Natural killer cell treated with Interleukin-12 subunit alpha and Interleukin-12 subunit beta and Interleukin-15 and Interleukin-18, amount 100 ng/mL, for 72 hours (primary cell): Measurements from ENCODE around the gene ZNRF3. TPM values are rescaled to one million over a fixed set of nuclear protein-coding genes. Genes with fewer than 3 reads are reported as not detected.

Experiments used
- ATAC-seq, 2 donors: fragments of 150-1000 bp; cut with Tn5 transposase in 1 of 2; sonication (Bioruptor Pico), chemical (Tn5 transposase) in 1 of 2; 2 replicates each; pipeline ENCODE4 v1.10.0; 2021
- DNase-seq: peaks from one replicate; pipeline ENCODE4 v3.0.0; 2022; ENCODE audit warnings: low spot score
- H3K27ac Mint-ChIP-seq, 2 donors: 1 replicate in 1 of 2; 2 replicates in 1 of 2; pipeline ENCODE4 v1.8.0; 2022; ENCODE audit warnings: mixed read lengths in 2 of 2, mild to moderate bottlenecking in 1 of 2, moderate library complexity in 1 of 2
- H3K27me3 Mint-ChIP-seq, 2 donors: 1 replicate in 1 of 2; 2 replicates in 1 of 2; pipeline ENCODE4 v1.8.0; 2022; ENCODE audit warnings: mixed read lengths in 2 of 2
- H3K36me3 Mint-ChIP-seq: one replicate; pipeline ENCODE4 v1.8.0; 2022; ENCODE audit warnings: mixed read lengths
- H3K4me1 Mint-ChIP-seq, 2 donors: 1 replicate in 1 of 2; 2 replicates in 1 of 2; pipeline ENCODE4 v1.8.0; 2022; ENCODE audit warnings: low read depth in 2 of 2, mixed read lengths in 2 of 2, mild to moderate bottlenecking in 1 of 2
- H3K4me3 Mint-ChIP-seq: one replicate; pipeline ENCODE4 v1.8.0; 2022; ENCODE audit warnings: mixed read lengths
- H3K9me3 Mint-ChIP-seq: 2 replicates; pipeline ENCODE4 v1.8.0; 2022; ENCODE audit warnings: mixed read lengths
- total RNA-seq, 2 donors: library from RNA; stranded (reverse); gene quantifications; one replicate each; pipeline ENCODE4 v1.2.3, GENCODE V29; 2022

The ZNRF3 gene
- total RNA-seq, 2 donors from 2014 or later = 0.61 to 0.64 TPM

DNA sequence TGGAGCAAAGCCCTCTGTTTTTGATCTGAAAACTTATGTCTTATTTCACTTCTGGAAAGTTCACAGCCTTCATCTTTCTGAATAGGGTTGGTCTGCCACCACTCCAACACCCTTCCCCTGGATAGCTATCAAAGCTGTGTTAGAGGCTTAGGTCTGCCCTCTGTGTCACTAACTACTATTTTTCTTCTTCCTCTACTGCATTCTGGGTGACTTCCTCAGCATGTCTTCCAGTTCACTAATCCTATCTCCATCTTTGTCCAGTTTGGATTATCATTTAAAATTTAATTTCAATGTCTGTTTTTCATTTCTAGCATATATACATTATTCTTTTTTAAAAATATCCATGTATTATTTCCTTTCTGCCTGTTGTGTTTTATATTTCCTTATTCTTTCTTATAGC, 84.6 kb downstream of the ZNRF3 start:
- no peaks in the 10 kb centered on the region for H3K36me3 Mint-ChIP-seq
- DNase-seq = no peak
- no peak overlapping the region for H3K27ac Mint-ChIP-seq
- H3K9me3 Mint-ChIP-seq = no peaks in the 10 kb centered on the region
- H3K4me1 Mint-ChIP-seq = no peaks in the 10 kb centered on the region
- no peak overlapping the region for H3K4me3 Mint-ChIP-seq
- ATAC-seq = no peak
- peaks cover 42 to 72% of the 10 kb centered on the region in 2 donors for H3K27me3 Mint-ChIP-seq

DNA sequence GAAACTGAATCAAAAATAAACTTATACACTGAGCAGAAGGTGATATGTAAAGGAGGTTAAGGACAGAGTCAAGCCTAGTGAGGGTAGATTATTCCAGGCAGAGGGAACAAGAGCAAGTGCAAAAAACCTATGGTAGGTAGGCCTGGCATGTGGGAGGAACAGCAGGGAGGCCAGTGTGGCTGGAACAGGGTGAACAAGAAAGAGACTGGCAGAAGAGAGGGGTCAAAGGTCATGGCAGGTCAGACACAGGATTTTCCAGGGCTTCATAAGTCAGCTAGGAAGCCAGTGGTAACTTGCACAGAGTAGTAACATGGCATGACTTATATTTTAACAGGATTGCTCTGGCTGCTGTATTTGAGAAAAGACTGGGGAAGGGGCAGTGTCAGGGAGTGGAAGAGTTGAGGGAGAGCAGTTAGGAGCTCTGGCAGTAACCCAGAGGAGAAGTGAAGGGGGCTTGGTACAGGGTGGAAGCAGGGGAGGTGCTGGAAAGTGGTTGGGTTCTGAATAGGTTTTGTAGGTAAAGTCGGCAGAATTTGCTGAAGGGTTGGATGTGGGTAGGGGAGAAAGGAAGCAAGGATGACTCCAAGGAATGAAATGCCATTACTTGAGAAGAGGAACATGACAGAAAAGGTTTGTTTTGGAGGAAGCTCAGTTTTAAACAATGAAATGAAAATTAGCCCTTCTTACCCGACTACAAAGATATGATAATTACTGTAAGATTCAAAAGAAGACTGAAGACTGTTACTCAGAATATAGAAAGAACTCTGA, 86.2 kb downstream of the ZNRF3 start:
- Mint-ChIP-seq H3K27me3 (peaks cover 34 to 58% of the 10 kb centered on the region in 2 donors), H3K9me3 (no peaks in the 10 kb centered on the region), H3K36me3 (no peaks in the 10 kb centered on the region), H3K4me1 (no peaks in the 10 kb centered on the region), H3K27ac (no peak overlapping the region), H3K4me3 (no peak overlapping the region)
- no peak for DNase-seq
- no peak for ATAC-seq

DNA sequence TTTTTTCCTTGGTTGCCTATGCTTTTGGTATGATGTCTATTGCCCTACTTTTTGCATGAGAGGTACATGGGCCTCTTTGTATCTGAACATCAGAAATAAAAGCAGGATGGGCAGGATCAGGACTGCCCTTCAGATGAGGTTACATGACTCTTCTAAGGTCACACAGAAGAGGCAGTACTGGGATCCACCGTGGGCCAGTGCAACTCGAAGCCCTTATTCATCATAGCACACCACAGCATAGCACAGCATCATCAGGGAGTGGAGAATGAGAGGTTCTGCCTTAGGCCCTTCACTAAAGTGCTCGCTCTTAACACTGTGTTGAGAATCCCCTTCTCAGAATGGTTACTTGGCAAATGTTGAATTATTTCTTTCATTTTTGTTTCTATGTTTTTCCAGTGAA, 90.0 kb downstream of the ZNRF3 start:
- Mint-ChIP-seq H3K27ac (no peak overlapping the region), H3K27me3 (peaks cover 37 to 60% of the 10 kb centered on the region in 2 donors), H3K36me3 (no peaks in the 10 kb centered on the region), H3K9me3 (no peaks in the 10 kb centered on the region), H3K4me3 (no peak overlapping the region), H3K4me1 (no peaks in the 10 kb centered on the region)
- DNase-seq (no peak), ATAC-seq (no peak)

DNA sequence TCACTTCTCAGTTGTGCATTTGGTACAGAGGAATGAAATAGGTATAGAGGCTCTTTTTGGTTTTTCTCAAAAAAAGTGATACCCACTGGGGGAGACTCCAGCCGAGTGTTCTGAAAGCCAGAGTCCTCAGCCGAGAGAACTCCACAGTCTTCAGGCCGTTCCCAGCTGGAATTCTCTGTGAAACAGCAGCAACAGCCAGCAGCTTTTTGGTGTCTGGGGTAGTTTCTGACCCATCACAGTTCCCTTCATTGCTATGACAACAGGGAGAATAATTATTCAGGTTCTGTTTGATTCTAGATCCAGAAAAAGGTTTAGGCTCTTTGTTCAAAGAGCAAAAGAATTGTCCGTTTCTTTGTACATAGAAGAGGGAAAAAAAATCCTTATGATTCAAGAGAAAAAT, 93.7 kb downstream of the ZNRF3 start:
- no peak for ATAC-seq
- Mint-ChIP-seq H3K9me3 (no peaks in the 10 kb centered on the region), H3K27me3 (peaks cover 30 to 56% of the 10 kb centered on the region in 2 donors), H3K4me3 (no peak overlapping the region), H3K27ac (no peak overlapping the region), H3K4me1 (peaks cover 0 to 7% of the 10 kb centered on the region in 2 donors), H3K36me3 (peaks cover 6% of the 10 kb centered on the region)
- no peak for DNase-seq

DNA sequence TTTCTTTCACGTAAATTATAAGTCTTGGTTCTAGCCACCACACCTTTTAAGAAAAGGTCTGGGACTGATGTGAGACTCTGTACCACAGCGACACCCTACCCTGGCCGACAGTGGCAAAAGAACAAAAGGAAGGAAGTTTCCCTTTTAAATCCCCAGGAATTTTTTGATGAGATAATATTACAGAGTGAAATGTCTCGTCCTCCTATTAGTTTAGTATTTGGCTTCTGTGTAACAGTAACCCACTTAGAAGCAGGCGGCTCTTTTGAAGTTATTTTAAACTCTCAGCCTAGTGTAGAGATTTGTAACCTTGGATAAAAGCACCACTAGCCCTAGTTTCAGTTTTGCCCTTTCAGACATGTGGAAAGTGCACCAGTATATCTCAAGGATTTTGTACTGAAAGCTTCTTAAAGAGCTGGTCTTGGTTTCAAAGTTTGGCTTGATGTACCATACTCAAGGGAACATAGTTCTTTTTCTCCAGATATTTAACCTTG, 94.2 kb downstream of the ZNRF3 start:
- peaks cover 29 to 51% of the 10 kb centered on the region in 2 donors for H3K27me3 Mint-ChIP-seq
- DNase-seq = no peak

DNA sequence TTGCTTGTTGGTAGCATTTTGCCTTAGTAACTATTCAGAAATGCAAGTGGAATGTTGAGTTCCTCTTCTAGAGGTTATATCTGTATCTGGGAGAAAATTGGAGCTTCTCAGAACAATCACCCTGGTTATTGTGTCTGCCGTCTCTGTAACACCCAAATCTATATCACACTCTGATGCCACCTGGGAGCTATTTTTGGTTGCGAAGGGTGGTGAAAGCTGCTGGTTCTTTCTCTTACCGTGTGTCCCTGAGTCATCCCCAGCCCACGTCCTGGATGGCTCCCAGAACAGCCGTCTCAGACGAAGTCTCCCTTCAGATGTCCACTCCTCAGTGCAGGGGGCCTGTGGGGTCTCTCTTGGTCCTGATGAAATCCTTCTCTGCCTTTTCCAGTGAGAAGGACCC, 94.8 kb downstream of the ZNRF3 start:
- Mint-ChIP-seq H3K36me3 (peaks cover 6% of the 10 kb centered on the region), H3K4me3 (no peak overlapping the region), H3K9me3 (no peaks in the 10 kb centered on the region), H3K27ac (no peak overlapping the region), H3K4me1 (peaks cover 0 to 7% of the 10 kb centered on the region in 2 donors), H3K27me3 (peaks cover 33 to 52% of the 10 kb centered on the region in 2 donors)
- no peak for DNase-seq
- ATAC-seq = no peak

More for the DNA sequence above, 94.2 kb downstream of the ZNRF3 start:
- H3K36me3 Mint-ChIP-seq = peaks cover 6% of the 10 kb centered on the region
- no peaks in the 10 kb centered on the region for H3K9me3 Mint-ChIP-seq
- ATAC-seq = no peak
- H3K27ac Mint-ChIP-seq = no peak overlapping the region
- H3K4me1 Mint-ChIP-seq = peaks cover 0 to 7% of the 10 kb centered on the region in 2 donors
- no peak overlapping the region for H3K4me3 Mint-ChIP-seq

DNA sequence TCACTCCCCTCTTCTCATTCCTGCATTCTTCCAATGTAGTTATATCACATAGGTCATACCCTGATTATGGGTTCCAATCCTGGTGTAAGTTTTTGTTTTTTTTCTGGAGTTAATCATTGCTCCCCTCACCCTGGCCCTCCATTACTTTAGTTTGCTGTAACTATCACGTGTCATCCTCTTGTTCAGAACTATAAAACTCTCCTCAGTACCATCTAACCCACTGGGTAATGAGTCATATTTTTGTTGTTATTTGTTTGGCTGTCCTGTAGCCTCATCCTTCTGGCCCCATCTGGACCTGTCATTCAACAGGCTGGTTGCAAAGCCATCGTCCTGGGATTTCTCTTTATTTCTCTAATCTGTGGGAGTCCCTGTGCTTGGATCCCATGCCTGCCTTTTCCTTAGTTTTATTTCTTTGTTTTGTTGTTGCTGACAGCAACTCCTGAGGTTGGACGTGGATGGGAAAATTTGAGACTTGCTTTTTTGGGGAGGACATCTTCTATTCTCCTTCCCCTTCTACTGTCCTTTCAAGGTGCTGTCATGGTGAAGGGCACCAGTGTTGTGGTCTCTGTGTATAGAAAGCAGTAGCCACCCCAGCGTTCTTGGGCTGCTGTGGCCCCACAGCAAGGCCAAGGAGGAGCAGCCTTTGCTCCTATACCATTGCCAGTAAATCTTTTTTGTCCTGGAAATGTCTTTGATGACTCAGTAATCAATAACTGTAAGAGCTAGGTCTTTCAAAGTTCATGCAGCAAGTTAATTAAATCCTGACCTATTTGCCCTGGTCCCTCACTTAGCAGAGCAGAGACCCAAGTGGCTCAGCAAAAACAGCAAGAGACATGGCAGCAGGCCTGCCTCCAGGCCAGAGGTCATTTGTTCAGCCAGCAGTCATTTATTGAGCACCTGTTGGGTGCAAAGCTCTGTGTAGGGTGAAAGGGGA, 95.8 kb downstream of the ZNRF3 start:
- Mint-ChIP-seq H3K9me3 (no peaks in the 10 kb centered on the region), H3K4me3 (no peak overlapping the region), H3K27me3 (peaks cover 38 to 59% of the 10 kb centered on the region in 2 donors), H3K27ac (no peak overlapping the region), H3K36me3 (peaks cover 6% of the 10 kb centered on the region), H3K4me1 (peaks cover 4 to 8% of the 10 kb centered on the region in 2 donors)
- no peak for ATAC-seq
- DNase-seq = no peak

DNA sequence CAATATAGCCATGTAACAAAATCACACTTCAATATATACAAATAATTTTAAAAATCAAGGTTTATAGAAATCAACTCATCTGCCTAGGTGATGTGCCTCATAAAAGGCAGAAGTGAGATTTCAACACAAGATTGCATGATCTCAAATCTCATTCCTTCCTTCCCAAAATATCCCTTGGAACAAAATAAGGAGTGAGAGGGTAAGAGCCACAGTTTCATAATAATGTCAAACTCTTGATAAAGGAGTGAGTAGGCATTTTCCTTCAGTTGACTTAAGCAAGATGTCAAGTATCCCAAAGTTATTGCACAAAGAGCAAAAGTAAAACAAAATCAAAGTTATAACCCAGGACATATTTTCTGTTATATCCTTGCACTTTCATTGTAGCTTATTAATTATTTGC, 97.0 kb downstream of the ZNRF3 start:
- ATAC-seq = no peak
- peaks cover 45 to 64% of the 10 kb centered on the region in 2 donors for H3K27me3 Mint-ChIP-seq

DNA sequence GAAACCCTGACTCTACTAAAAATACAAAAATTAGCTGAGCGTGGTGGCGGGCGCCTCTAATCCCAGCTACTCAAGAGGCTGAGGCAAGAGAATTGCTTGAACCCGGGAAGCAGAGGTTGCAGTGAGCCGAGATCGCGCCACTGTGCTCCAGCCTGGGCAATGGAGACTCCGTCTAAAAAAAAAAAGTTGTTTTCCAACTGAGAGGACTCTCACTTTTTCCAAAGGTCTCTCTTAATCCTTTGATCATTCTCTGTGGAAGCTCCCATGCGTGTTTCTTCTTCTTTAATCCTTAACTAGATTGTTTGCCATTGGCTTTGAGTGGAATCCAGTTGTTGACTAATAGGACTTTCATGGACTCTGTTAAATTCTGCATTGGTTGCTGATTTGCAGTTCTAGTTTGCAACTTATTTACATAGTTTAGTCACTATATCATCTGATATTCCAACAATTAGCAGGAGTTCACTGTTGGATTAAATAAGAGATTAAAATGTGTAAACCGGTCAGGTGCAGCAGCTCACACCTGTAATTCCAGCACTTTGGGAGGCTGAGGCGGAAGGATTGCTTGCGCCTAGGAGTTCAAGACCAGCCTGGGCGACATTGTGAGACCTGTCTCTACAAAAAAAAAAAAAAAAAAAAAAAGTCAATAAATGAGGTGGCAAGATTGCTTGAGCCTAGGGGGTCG, 98.6 kb downstream of the ZNRF3 start:
- ATAC-seq = no peak
- H3K4me1 Mint-ChIP-seq = peaks cover 4 to 13% of the 10 kb centered on the region in 2 donors
- no peak for DNase-seq
- H3K36me3 Mint-ChIP-seq = peaks cover 13% of the 10 kb centered on the region
- no peaks in the 10 kb centered on the region for H3K9me3 Mint-ChIP-seq
- peaks cover 39 to 63% of the 10 kb centered on the region in 2 donors for H3K27me3 Mint-ChIP-seq
- H3K4me3 Mint-ChIP-seq = no peak overlapping the region
- no peak overlapping the region for H3K27ac Mint-ChIP-seq

More for the DNA sequence above, 97.0 kb downstream of the ZNRF3 start:
- Mint-ChIP-seq H3K27ac (no peak overlapping the region), H3K4me3 (no peak overlapping the region), H3K36me3 (peaks cover 6% of the 10 kb centered on the region), H3K4me1 (peaks cover 4 to 13% of the 10 kb centered on the region in 2 donors), H3K9me3 (no peaks in the 10 kb centered on the region)
- DNase-seq = no peak

DNA sequence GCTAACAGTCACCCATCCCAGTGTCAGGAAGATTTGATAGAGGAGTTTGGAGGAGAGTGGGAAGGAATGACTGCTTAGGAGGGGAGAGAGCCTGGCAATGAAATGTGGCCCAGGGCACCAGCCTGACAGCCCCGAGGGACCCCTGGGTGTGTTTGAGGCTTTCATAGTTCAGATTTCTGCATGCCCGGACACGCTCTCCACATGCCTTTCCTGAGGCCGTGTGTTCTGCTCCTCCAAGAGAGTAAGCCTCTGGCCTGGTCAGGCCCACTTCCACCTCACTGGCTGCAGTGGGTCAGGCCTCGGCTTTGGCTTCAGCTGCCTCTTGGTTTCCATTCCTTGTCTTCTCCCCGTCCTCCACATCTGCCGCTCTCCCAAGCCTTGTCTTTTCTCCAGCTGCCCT, 99.8 kb downstream of the ZNRF3 start:
- Mint-ChIP-seq H3K27ac (no peak overlapping the region), H3K4me3 (no peak overlapping the region), H3K36me3 (peaks cover 13% of the 10 kb centered on the region), H3K4me1 (peaks cover 4 to 13% of the 10 kb centered on the region in 2 donors), H3K9me3 (no peaks in the 10 kb centered on the region), H3K27me3 (peaks cover 32 to 54% of the 10 kb centered on the region in 2 donors)
- ATAC-seq (no peak), DNase-seq (no peak)

DNA sequence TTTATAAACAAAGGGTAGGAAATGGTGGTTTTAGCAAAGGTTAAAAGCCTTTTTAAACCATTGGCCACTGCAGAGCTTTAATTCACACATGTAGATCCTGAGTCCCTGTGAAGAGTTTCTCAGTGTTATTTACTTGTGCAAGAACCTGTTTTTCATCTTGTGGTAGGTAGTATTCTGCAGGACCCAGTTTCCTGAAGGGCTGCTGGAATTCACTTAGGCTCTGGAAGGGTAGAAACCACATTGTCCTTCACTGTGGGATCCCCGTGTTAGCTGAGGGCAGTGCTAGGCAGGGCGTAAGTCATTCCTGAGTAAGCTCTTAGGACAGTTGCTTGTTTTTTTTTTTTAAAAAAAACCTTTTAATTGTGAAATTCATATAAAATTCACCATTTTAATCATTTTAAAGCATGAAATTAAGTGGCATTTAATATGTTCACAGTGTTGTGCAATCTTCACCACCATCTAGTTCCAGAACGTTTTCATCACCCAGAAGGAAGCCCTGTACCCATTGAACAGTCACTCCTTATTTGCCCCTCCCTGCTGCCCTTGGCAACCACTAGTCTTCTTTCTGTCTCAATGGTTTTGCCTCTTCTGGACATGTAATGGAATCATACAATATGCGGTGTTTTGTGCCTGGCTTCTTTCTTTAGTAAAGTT, 100.5 kb downstream of the ZNRF3 start:
- H3K36me3 Mint-ChIP-seq = peaks cover 11% of the 10 kb centered on the region
- no peaks in the 10 kb centered on the region for H3K9me3 Mint-ChIP-seq
- peaks cover 28 to 47% of the 10 kb centered on the region in 2 donors for H3K27me3 Mint-ChIP-seq
- no peak overlapping the region for H3K4me3 Mint-ChIP-seq
- H3K4me1 Mint-ChIP-seq = peaks cover 4 to 10% of the 10 kb centered on the region in 2 donors
- DNase-seq (no peak), ATAC-seq (no peak)
- H3K27ac Mint-ChIP-seq = no peak overlapping the region

DNA sequence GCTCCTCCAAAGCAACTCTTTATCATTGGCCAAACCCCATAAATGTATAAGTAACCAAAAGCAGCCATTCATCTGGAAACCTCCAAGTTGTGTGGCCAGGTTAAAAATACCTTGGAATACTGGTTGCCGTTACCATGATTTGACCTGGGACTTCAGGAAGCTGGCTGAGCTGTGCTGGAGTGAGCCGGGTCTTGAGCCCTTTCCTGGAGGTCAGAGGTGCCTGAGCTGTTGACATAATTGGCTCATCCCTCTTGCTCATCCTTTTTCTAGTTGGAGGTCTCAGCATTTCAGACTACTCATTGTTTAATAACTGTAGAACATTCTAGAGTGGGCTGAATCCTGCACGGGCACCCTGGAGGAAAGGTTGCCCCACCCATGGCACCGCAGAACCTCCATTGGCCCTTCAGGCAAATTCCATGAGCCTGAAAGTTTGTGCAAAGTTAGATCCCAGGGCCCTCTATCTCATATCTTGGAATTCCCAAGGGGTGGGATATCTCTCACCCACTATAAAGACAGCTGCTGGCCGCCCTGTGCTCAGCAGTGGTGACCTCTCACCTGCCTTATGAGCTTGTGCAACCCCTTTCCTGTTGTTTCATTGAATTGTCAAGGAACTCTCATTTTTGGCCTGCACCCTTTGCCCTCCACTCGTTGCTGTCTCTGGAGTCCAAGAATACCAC, 101.2 kb downstream of the ZNRF3 start:
- Mint-ChIP-seq H3K4me1 (peaks cover 4 to 6% of the 10 kb centered on the region in 2 donors), H3K36me3 (peaks cover 7% of the 10 kb centered on the region), H3K27ac (no peak overlapping the region), H3K27me3 (peaks cover 24 to 40% of the 10 kb centered on the region in 2 donors), H3K9me3 (no peaks in the 10 kb centered on the region), H3K4me3 (no peak overlapping the region)
- DNase-seq = no peak
- no peak for ATAC-seq
